IMR-90 (cell line): ENCODE measurements around the gene RTCA.

ENCODE experiments used
- BHLHE40 ChIP-seq: fragments of 150-350 bp; IDR thresholded peaks from 2 replicates; pipeline ENCODE4 v1.6.1; 2016; ENCODE audit warnings: mild to moderate bottlenecking, low read depth, low read length
- CEBPB ChIP-seq: IDR thresholded peaks from 2 replicates; pipeline ENCODE4 v1.6.1; 2012; ENCODE audit warnings: low read depth, low read length, improper control_type of control experiment
- CHD1 ChIP-seq: IDR thresholded peaks from 2 replicates; pipeline ENCODE4 v1.6.1; 2012; ENCODE audit warnings: low read depth, low read length, improper control_type of control experiment
- MAFK ChIP-seq: IDR thresholded peaks from 2 replicates; pipeline ENCODE4 v1.6.1; 2012; ENCODE audit warnings: low read depth, low read length, improper control_type of control experiment
- MXI1 ChIP-seq: IDR thresholded peaks from 2 replicates; pipeline ENCODE4 v1.6.1; 2012; ENCODE audit warnings: low read depth, mild to moderate bottlenecking, low read length, moderate library complexity, borderline replicate concordance
- NFE2L2 ChIP-seq: fragments of 150-350 bp; IDR thresholded peaks from 2 replicates; pipeline ENCODE4 v1.6.1; 2016; ENCODE audit warnings: low read depth, mild to moderate bottlenecking, low read length
- POLR2A ChIP-seq: IDR thresholded peaks from 2 replicates; pipeline ENCODE4 v1.6.1; 2012; ENCODE audit warnings: mild to moderate bottlenecking, low read depth, low read length
- RAD21 ChIP-seq: IDR thresholded peaks from 2 replicates; pipeline ENCODE4 v1.6.1; 2012; ENCODE audit warnings: low read length, improper control_type of control experiment
- RFX5 ChIP-seq: IDR thresholded peaks from 2 replicates; pipeline ENCODE4 v1.8.0; 2012; ENCODE audit warnings: low read depth, mild to moderate bottlenecking, low read length, moderate library complexity
- TF ChIP-seq, protein P1 (sequence below): conservative IDR thresholded peaks from 2 replicates; pipeline ENCODE4 v1.5.1; 2012; ENCODE audit warnings: mild to moderate bottlenecking, low read depth, low read length, improper control_type of control experiment

GRCh38 chr1:100296140-100296539 lies 30.1 kb downstream of the RTCA start:
- TF ChIP-seq CHD1, result no peak
- no peak for TF ChIP-seq BHLHE40
- TF ChIP-seq POLR2A, result no peak
- TF ChIP-seq RAD21, result no peak
- TF ChIP-seq, protein P1, sequence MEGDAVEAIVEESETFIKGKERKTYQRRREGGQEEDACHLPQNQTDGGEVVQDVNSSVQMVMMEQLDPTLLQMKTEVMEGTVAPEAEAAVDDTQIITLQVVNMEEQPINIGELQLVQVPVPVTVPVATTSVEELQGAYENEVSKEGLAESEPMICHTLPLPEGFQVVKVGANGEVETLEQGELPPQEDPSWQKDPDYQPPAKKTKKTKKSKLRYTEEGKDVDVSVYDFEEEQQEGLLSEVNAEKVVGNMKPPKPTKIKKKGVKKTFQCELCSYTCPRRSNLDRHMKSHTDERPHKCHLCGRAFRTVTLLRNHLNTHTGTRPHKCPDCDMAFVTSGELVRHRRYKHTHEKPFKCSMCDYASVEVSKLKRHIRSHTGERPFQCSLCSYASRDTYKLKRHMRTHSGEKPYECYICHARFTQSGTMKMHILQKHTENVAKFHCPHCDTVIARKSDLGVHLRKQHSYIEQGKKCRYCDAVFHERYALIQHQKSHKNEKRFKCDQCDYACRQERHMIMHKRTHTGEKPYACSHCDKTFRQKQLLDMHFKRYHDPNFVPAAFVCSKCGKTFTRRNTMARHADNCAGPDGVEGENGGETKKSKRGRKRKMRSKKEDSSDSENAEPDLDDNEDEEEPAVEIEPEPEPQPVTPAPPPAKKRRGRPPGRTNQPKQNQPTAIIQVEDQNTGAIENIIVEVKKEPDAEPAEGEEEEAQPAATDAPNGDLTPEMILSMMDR, result no peak
- no peak for TF ChIP-seq NFE2L2
- TF ChIP-seq MAFK, result no peak
- TF ChIP-seq MXI1, result no peak
- 0 out of 2 replicates have a peak, but pooled peaks have one; percentile 15 for TF ChIP-seq CEBPB
- no peak for TF ChIP-seq RFX5
